ENCODE results near the gene RPS2. TPM values are rescaled to one million over a fixed set of nuclear protein-coding genes. Genes with fewer than 3 reads are reported as not detected.

Gene RPS2
- total and polyA plus RNA-seq, 2 donors (not counting 1 experiment from before 2014, with no cell fraction given) = 3,261 to 6,138 TPM

DNA sequence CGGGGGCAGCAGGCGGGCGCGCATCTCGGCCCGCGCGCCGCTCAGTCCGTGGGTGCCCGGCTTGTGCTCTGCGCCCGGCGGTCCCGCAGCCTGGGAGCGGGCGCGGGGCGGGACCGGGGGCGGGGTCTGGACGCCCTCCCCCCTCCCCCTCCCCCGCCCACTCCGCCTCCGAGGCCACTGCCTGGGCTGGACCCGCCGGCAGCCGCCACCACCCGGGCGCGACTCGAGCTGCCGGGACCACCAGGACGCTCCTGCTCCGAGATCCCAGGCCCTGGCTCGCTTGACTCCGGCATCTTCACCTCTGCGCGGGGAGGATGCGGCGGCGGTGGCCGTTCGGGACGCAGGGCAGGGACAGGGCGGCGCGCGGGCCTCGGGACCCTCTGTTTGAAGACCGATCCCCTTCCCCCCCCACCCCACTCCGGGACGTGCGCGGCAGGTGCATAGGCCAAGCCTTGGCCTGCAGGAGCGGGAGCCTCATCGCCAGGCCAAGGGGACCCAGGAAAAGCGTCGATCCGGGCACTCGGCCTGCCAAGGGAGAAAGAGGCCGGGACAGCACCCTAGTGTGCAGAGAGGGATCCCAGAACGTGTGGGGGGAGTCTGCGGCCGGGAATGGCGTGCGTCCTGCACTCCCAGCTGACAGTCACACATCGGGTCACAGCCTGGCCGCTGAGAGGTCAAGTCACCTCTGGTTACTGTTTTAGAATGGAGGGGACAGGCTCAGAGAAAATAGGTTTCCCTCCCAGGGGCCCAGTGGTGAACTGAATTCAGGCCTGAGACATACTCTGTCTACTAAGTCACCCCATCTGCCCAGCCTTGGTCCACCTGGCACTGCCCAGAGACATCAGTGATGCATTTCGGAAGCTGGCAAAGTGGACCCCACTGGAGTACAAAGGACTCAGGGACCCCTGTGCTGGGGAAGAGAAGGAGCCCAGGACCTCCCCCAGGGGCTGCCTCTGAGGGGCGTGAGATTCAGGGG, 46.0 kb downstream of the RPS2 start, which contains the start of gene HS3ST6:
Gene HS3ST6 (minus strand): TSS at position 65 of the 976 bp plus-strand sequence. CDS start 92 bp downstream, outside the sequence.
- Mint-ChIP-seq H3K9me3 (ENCODE audit: insufficient read depth) (no peaks in the 10 kb centered on the region), H3K4me3 (no peak within 1 kb of the TSS), H3K4me1 (peaks cover 4% of the 10 kb centered on the region), H3K27me3 (peaks cover 43% of the 10 kb centered on the region), H3K27ac (no peak within 1 kb of the TSS)
- no peak within 1 kb of the TSS for H3K4me3 ChIP-seq (ENCODE audit: control extremely low read depth in 1 of 5, extremely low read depth in 1 of 5, insufficient read depth in 1 of 5, low read depth in 2 of 5, low read length in 4 of 5)
- no peak within 1 kb of the TSS for H3K9ac ChIP-seq (ENCODE audit: low read length)
- H4K20me1 ChIP-seq (ENCODE audit: control insufficient read depth, insufficient read depth, low read length, poor library complexity, severe bottlenecking) = no peaks in the 10 kb centered on the region
- no peak within 1 kb of the TSS for H3K27ac ChIP-seq (ENCODE audit: low read length in 2 of 2)
- WGBS (ENCODE audit: insufficient coverage) = 7% methylated on average over 56 of the region's 71 CpGs
- intact Hi-C loops (cut with micrococcal nuclease) = no loop called here
- H2AFZ ChIP-seq (ENCODE audit: insufficient read depth, low read depth, low read length, poor library complexity, severe bottlenecking) = no peak within 1 kb of the TSS
- H3K4me1 ChIP-seq (ENCODE audit: control insufficient read depth in 2 of 2, insufficient read depth in 2 of 2, low read length in 2 of 2) = peaks cover 2% of the 10 kb centered on the region in 2 donors
- no peak for TF ChIP-seq EZH2 (IDR thresholded peaks at IDR 0.05; ENCODE audit: borderline replicate concordance, insufficient read depth, low read depth, low read length, poor library complexity, severe bottlenecking)
- TF ChIP-seq, protein P1, sequence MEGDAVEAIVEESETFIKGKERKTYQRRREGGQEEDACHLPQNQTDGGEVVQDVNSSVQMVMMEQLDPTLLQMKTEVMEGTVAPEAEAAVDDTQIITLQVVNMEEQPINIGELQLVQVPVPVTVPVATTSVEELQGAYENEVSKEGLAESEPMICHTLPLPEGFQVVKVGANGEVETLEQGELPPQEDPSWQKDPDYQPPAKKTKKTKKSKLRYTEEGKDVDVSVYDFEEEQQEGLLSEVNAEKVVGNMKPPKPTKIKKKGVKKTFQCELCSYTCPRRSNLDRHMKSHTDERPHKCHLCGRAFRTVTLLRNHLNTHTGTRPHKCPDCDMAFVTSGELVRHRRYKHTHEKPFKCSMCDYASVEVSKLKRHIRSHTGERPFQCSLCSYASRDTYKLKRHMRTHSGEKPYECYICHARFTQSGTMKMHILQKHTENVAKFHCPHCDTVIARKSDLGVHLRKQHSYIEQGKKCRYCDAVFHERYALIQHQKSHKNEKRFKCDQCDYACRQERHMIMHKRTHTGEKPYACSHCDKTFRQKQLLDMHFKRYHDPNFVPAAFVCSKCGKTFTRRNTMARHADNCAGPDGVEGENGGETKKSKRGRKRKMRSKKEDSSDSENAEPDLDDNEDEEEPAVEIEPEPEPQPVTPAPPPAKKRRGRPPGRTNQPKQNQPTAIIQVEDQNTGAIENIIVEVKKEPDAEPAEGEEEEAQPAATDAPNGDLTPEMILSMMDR (IDR thresholded peaks at IDR 0.05) = no peak
- ATAC-seq (ENCODE audit: low read depth) = no peak
- H3K79me2 ChIP-seq (ENCODE audit: control insufficient read depth, insufficient read depth, low read length) = no peaks in the 10 kb centered on the region
- ChIA-PET POLR2A (no interaction called here), CTCF (no interaction called here)
- H3K4me2 ChIP-seq (replicated peaks; ENCODE audit: low read depth, low read length, poor library complexity, severe bottlenecking) = no peak within 1 kb of the TSS
- peaks cover 0 to 4% (median 0%) of the 10 kb centered on the region in 3 donors for H3K9me3 ChIP-seq (ENCODE audit: control extremely low read depth in 1 of 3, control insufficient read depth in 2 of 3, insufficient read depth in 1 of 3, low read length in 2 of 3)
- H3K36me3 ChIP-seq (replicated peaks in 1 of 2; ENCODE audit: control extremely low read depth in 1 of 2, control insufficient read depth in 1 of 2, extremely low read depth in 1 of 2, insufficient read depth in 2 of 2, low read length in 1 of 2) = no peaks in the 10 kb centered on the region
- DNase-seq = no peak
- H3K27me3 ChIP-seq (replicated peaks in 1 of 4; ENCODE audit: control extremely low read depth in 1 of 4, control insufficient read depth in 3 of 4, insufficient read depth in 4 of 4, low read length in 3 of 4) = peaks cover 0 to 65% (median 19%) of the 10 kb centered on the region in 4 experiments
